GM21360 (cell line): ENCODE results near the gene CCDC172.

ENCODE experiments used
- ATAC-seq: cut with Tn5 transposase; IDR thresholded peaks from one replicate; pipeline ENCODE4 v1.9.1; 2021; ENCODE audit warnings: mild to moderate bottlenecking, moderate library complexity; ENCODE audit not compliant: unreplicated experiment

The CCDC172 gene

DNA sequence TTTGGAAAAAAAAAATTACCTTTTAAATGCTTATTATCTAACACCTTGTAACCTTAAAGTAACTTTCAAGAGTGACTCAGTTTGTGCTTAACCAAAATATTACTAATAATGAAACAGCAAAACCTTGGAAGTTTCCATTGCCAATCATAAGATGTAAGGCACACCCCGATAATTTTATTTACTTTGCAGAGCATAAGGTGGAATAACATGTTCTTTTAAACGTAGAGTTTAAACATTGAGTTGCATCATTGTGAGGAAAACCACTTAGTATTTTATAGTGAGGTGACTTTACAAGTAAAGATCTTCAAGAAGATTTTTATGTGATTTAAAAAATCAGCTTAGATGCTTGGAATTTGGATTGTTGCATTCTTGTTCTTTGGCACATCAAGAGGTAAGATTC lies 103.4 kb downstream of the CCDC172 start, which contains the start of gene PNLIPRP3:
PNLIPRP3 (plus strand) TSS at position 177 of the 400 bp plus-strand sequence; CDS start at position 343, 166 bp downstream.
- no peak for ATAC-seq

DNA sequence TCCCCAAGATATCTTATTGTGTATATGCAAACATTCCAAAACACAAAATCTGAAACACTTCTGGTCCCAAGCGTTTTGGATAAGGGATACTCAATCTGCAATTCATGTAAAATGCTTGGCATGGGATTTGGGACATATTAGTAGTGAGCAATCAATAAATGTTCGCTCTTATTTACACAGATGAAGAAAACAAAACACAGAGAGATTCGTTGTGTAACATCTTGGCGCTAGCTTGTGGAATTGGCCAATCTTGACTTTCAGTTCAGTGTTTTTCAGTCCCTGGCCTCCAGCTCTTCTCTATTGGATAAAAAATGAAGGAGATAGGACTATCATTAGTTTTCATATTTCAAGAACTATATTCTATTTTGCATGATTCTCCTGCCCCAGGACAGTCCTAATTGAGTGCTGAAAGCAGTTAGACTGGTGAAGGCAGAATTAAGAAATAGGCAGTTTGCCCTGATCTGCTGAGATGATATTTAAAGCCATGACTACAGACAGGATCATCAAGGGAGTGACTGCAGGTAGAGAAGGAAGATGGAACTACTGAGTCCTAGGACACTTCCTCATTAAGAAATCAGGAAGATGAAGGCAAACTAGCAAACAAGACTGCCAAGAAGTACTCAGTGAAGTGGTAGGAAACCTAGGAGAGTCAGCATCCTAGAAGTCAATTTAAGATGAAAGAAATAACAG lies 105.2 kb downstream of the CCDC172 start:
- ATAC-seq: no peak
